SJCRH30 (cell line): ENCODE data around the gene KRT9. TPM values are rescaled to one million over a fixed set of nuclear protein-coding genes. Genes with fewer than 3 reads are reported as not detected.

Experiments used
- DNase-seq, 2 experiments: peaks; one replicate each; pipeline ENCODE4 v3.0.0-alpha.2; 2015 to 2020
- H3K27ac ChIP-seq: fragments of 250-450 bp; sonication (Bioruptor Pico); 2 replicates; pipeline ENCODE4 v1.5.1; 2020; ENCODE audit warnings: mild to moderate bottlenecking, moderate library complexity
- H3K27me3 ChIP-seq: fragments of 250-450 bp; sonication (Bioruptor Pico); 2 replicates; pipeline ENCODE4 v1.5.1; 2020; ENCODE audit warnings: mild to moderate bottlenecking, moderate library complexity
- H3K36me3 ChIP-seq: fragments of 250-450 bp; sonication (Bioruptor Pico); 2 replicates; pipeline ENCODE4 v1.5.1; 2020; ENCODE audit warnings: mild to moderate bottlenecking, moderate library complexity
- H3K4me1 ChIP-seq: fragments of 250-450 bp; sonication (Bioruptor Pico); 2 replicates; pipeline ENCODE4 v1.5.1; 2020; ENCODE audit warnings: mild to moderate bottlenecking, moderate library complexity
- H3K4me3 ChIP-seq: fragments of 250-450 bp; sonication (Bioruptor Pico); 2 replicates; pipeline ENCODE4 v1.5.1; 2020; ENCODE audit warnings: mild to moderate bottlenecking, moderate library complexity
- H3K9me3 ChIP-seq: fragments of 250-450 bp; sonication (Bioruptor Pico); replicated peaks from 2 replicates; pipeline ENCODE4 v1.5.1; 2020; ENCODE audit warnings: mild to moderate bottlenecking, moderate library complexity
- total RNA-seq: library from RNA; depleted of rRNA; stranded (reverse); fragments of >200 nt; shearing (Covaris generic); gene quantifications from 2 replicates; pipeline ENCODE4 v1.2.3, GENCODE V29; 2014

KRT9 gene
- total RNA-seq, 1 experiment from 2014 or later, result not detected

GRCh38 chr17:41537990-41538389, 33.9 kb downstream of the KRT9 start:
- no peaks in the 10 kb centered on the region for H3K27me3 ChIP-seq
- H3K4me3 ChIP-seq, result no peak overlapping the region
- no peak for DNase-seq
- peaks cover 3% of the 10 kb centered on the region; the same call in 1 of the 2 replicates for H3K4me1 ChIP-seq
- H3K9me3 ChIP-seq, result no peaks in the 10 kb centered on the region
- no peaks in the 10 kb centered on the region for H3K36me3 ChIP-seq
- H3K27ac ChIP-seq, result no peak overlapping the region

GRCh38 chr17:41537614-41537954, 34.3 kb downstream of the KRT9 start:
- Histone ChIP-seq H3K4me3 (no peak overlapping the region), H3K27me3 (no peaks in the 10 kb centered on the region), H3K9me3 (no peaks in the 10 kb centered on the region), H3K27ac (no peak overlapping the region), H3K36me3 (no peaks in the 10 kb centered on the region), H3K4me1 (peaks cover 3% of the 10 kb centered on the region; the same call in 1 of the 2 replicates)
- DNase-seq, result no peak

DNA sequence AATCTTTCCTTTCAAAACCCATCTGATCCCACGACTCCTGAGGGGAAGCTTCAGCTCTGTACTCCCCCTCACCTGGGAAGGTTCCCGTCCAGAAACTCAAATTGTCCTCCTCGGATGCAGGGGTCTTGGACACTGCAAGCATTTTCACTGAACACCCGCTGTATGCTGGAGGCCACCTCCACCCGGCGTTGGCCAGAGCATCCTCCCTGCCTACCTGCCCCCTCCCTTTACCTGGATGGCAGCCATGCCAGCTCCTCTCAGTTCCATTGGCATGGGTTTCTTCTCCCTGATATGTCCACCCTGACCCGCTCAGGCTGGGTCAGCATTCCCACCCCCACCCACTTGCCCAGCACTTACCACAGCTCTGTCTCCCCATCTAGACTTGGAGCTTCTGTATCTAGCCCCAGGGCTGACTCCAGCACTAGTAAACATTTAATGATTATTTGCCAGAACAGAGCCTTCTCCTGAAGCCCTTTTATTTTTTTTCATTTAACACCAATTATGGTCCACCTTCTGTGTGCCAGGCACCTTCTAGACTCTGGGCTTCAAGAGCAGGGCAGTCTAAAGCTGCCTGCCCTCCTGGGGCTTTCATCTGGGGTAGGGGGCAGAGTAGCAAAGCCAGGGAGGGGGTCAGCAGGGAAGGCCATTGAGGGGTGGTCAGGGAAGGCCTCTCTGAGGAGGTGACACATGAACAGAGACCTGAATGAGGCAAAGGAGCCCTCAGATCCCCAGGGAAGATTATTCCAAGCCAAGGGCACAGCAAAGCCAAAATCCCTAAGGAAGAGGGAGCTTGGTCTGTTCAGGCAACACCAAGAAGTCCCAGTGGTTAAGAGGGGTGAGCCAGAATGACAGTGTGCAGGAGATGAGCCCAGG, 34.9 kb downstream of the KRT9 start:
- no peaks in the 10 kb centered on the region for H3K27me3 ChIP-seq
- DNase-seq, result no peak
- H3K9me3 ChIP-seq, result no peaks in the 10 kb centered on the region
- H3K36me3 ChIP-seq, result no peaks in the 10 kb centered on the region
- H3K4me1 ChIP-seq, result peaks cover 3% of the 10 kb centered on the region; the same call in 1 of the 2 replicates
- no peak overlapping the region for H3K27ac ChIP-seq
- no peak overlapping the region for H3K4me3 ChIP-seq

DNA sequence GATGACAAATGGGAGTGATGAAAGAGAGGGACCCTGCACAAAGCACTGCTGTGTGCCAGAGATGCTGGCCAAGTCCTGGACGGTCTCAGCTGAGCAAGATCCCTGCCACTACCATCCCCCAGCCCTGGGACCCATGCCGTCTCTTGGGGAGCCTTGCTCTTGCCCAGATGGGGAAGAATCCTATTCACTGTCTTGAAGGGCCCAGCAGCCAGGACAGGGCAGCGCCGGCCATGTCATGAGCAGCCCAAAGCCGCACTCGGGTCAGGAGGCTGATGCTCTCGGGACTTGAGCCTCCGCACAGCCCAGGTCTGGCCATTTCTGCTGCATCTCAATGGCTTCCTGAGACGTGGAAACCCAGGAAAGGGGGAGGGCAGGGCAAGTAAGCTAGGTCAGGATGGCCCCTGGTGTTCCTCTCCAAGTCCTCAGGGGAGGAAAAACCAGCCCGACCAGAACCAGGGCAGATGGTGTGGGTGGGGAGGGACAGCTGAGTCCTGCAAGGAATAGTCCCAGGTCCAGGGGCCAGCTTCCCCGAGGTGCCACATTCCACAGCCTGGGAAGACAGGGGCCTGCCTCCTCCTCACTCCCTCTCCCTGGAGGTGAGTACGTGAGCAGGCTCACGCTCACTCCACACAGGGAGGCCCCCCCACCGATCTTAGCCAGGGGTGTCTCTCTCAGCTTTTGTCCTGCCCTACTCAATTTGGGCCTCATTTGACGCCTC, 35.9 kb downstream of the KRT9 start:
- no peaks in the 10 kb centered on the region for H3K9me3 ChIP-seq

GRCh38 chr17:41534899-41535546, 36.8 kb downstream of the KRT9 start:
- H3K4me1 ChIP-seq, result peaks cover 3% of the 10 kb centered on the region; the same call in 1 of the 2 replicates
- no peak overlapping the region for H3K4me3 ChIP-seq
- H3K27ac ChIP-seq, result no peak overlapping the region
- H3K36me3 ChIP-seq, result no peaks in the 10 kb centered on the region
- no peaks in the 10 kb centered on the region for H3K9me3 ChIP-seq
- no peaks in the 10 kb centered on the region for H3K27me3 ChIP-seq
- no peak for DNase-seq

More for the DNA sequence above, 35.9 kb downstream of the KRT9 start:
- H3K4me1 ChIP-seq, result peaks cover 3% of the 10 kb centered on the region; the same call in 1 of the 2 replicates
- H3K27ac ChIP-seq, result no peak overlapping the region
- H3K4me3 ChIP-seq, result no peak overlapping the region
- DNase-seq, result no peak
- no peaks in the 10 kb centered on the region for H3K36me3 ChIP-seq
- H3K27me3 ChIP-seq, result no peaks in the 10 kb centered on the region

- H3K9me3 ChIP-seq, result no peaks in the 10 kb centered on the region
- no peaks in the 10 kb centered on the region; the same call in 1 of the 2 replicates for H3K4me1 ChIP-seq
- no peaks in the 10 kb centered on the region for H3K36me3 ChIP-seq
- no peak for DNase-seq
- H3K27me3 ChIP-seq, result no peaks in the 10 kb centered on the region
- no peak overlapping the region for H3K27ac ChIP-seq
- no peak overlapping the region for H3K4me3 ChIP-seq
Measured at GRCh38 chr17:41533613-41534012, 38.2 kb downstream of the KRT9 start.

DNA sequence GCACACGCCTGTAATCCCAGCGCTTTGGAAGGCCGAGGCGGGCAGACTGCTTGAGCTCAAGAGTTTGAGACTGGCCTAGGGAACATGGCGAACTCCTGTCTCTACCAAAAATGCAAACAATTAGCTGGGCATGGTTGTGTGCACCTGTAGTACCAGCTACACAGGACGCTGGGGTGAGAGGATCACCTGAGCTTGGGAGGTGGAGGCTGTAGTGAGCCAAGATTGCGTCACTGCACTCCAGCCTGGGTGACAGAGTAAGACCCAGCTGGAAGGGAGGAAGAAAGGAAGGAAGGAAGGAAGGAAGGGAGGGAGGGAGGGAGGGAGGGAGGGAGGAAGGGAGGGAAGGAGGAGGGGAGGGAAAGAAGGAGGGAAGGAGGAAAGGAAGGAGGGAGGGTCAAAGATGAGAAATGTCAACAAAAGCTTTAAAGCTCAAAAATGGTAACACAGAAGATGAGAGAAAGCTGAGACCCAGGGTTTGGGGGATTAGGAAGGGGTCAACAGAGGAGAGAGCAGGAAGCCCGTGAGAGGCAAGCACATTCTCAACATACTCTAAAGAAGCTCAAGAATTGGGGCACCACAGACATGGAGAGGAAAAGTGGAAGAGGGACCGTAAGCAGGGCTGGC, 38.8 kb downstream of the KRT9 start:
- Histone ChIP-seq H3K4me3 (no peak overlapping the region), H3K27ac (no peak overlapping the region), H3K4me1 (no peaks in the 10 kb centered on the region), H3K9me3 (no peaks in the 10 kb centered on the region), H3K27me3 (no peaks in the 10 kb centered on the region), H3K36me3 (no peaks in the 10 kb centered on the region)
- DNase-seq, result no peak

GRCh38 chr17:41531993-41532392, 39.9 kb downstream of the KRT9 start:
- no peak overlapping the region for H3K27ac ChIP-seq
- no peak overlapping the region for H3K4me3 ChIP-seq
- no peaks in the 10 kb centered on the region for H3K4me1 ChIP-seq
- H3K36me3 ChIP-seq, result no peaks in the 10 kb centered on the region
- H3K27me3 ChIP-seq, result no peaks in the 10 kb centered on the region
- no peak for DNase-seq
- no peaks in the 10 kb centered on the region for H3K9me3 ChIP-seq

DNA sequence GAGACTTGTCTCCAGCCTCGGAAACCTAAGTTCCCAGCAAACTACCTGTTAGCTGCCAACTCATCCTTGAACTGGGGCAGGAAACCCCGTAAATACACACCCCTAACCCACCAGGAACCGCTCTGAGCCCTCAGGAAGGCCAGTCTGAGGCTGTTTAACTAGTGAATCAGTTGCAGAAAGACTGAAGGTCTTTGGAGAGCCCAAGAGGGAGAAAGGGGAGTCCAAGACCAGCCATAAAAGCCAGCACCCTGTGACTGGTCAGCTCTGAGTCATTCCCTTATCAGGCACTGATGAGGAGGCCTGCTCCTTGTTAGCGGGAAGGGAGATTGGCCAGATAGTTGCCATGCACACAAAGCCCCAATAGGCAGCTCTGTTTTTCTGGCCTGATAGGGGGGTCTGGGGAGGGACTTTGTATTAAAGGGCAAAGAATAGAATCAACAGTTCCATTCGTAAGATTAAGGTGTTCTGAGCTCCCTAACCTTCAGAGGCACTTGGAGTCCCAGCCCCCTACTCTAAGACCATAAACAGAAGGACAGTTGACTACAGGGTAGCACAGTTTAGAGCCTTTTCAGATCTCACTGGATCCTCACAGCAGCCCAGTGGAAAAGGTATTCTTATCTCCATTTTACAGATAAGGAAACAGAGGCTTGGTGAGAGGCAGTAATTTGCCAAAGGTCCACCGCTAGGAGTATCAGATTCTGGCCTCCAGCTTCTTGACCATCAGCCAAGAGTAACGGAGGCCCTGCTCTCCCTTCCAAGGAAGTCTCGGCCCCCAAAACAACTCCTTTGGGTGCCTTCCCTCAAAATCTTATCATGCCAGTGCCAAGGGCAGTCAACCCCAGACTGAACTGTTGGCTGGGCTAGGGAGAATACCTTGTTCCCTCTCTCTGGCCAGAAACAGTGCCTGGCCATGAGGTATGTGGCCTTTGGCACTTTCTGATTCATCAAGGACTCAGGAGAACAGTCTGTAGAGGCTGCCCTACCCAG, 41.5 kb downstream of the KRT9 start:
- H3K36me3 ChIP-seq, result no peaks in the 10 kb centered on the region
- no peaks in the 10 kb centered on the region for H3K4me1 ChIP-seq
- H3K27me3 ChIP-seq, result no peaks in the 10 kb centered on the region
- H3K9me3 ChIP-seq, result no peaks in the 10 kb centered on the region
- no peak overlapping the region for H3K27ac ChIP-seq
- no peak overlapping the region for H3K4me3 ChIP-seq
- DNase-seq, result no peak

DNA sequence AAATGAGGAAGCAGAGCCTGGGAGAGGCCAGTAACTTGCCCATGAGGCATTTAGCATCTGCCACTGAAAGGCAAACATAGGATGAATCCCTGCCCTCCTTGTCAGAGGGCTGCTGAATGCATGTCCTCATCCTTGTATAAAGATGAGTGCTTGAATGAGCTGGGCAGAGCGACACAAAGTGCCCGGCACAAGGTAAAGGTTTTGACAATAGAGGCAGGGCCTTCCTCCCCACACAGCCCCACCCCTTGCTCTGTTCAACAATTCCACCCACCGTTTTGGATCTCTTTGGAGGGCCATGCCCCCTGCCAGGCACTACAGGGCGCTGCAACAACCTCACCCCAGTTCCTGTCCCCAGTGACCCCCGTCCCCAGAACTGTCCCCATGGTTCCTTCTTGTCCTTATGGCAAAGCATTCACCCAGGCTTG, 42.4 kb downstream of the KRT9 start:
- H3K36me3 ChIP-seq, result no peaks in the 10 kb centered on the region
- DNase-seq, result no peak
- no peaks in the 10 kb centered on the region for H3K4me1 ChIP-seq
- H3K4me3 ChIP-seq, result no peak overlapping the region
- no peak overlapping the region for H3K27ac ChIP-seq
- no peaks in the 10 kb centered on the region for H3K27me3 ChIP-seq
- no peaks in the 10 kb centered on the region for H3K9me3 ChIP-seq

DNA sequence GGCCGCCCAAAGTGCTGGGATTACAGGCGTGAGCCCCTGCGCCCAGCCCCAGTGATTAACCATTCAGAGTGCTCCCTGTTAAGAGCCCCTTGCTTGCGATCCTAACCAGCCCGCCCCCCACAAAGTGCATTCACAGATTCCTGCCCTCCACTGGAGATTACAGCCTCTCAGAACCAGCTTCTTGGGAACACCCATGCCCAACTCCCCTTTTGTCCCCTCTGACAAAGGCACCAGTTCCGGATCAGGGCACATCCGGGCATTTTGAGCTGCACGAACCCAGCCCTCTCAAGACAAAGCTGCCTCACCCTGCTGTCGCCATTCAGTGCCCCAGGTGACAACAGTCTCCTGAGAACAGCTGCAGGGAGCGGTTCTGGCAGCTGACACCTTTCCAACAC, 42.9 kb downstream of the KRT9 start:
- Histone ChIP-seq H3K27me3 (no peaks in the 10 kb centered on the region), H3K4me1 (no peaks in the 10 kb centered on the region), H3K4me3 (no peak overlapping the region), H3K27ac (no peak overlapping the region), H3K36me3 (no peaks in the 10 kb centered on the region), H3K9me3 (no peaks in the 10 kb centered on the region)
- no peak for DNase-seq

GRCh38 chr17:41527063-41528023, 44.5 kb downstream of the KRT9 start:
- Histone ChIP-seq H3K4me1 (no peaks in the 10 kb centered on the region), H3K36me3 (no peaks in the 10 kb centered on the region), H3K9me3 (no peaks in the 10 kb centered on the region), H3K27me3 (no peaks in the 10 kb centered on the region), H3K27ac (no peak overlapping the region), H3K4me3 (no peak overlapping the region)
- no peak for DNase-seq

DNA sequence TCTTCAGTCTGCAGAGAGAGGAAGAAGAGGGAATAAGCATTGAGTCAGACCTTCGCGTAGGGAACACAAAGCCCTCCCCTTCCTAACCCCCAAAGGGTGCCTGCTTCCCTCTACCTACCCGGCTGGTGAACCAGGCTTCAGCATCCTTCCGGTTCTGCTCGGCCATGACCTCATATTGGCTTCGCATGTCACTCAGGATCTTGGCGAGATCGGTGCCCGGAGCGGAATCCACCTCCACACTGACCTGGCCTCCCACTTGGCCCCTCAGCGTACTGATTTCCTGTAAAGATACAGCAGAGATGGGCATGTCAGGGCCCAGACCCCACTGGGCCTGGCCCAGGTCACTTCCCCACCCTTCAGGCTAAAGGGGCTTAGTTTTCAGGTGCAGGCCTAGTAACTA, 47.6 kb downstream of the KRT9 start:
- Histone ChIP-seq H3K4me3 (no peak overlapping the region), H3K36me3 (no peaks in the 10 kb centered on the region), H3K9me3 (no peaks in the 10 kb centered on the region), H3K27ac (no peak overlapping the region), H3K27me3 (no peaks in the 10 kb centered on the region), H3K4me1 (no peaks in the 10 kb centered on the region; the same call in 1 of the 2 replicates)
- no peak for DNase-seq
